D721Med (cell line): ENCODE data around the gene TROAP.

Source experiments
- DNase-seq: peaks from one replicate; pipeline ENCODE4 v3.0.0; 2011; ENCODE audit warnings: low spot score; ENCODE audit not compliant: insufficient read length
- FAIRE-seq: peaks from 2 replicates; lab custom pipeline; 2011; peaks lifted over from hg19 to GRCh38; lab: Jason Lieb, UNC
- TF ChIP-seq, protein P1 (sequence below): IDR thresholded peaks from 2 replicates; pipeline ENCODE4 v1.5.1; 2012; ENCODE audit warnings: mild to moderate bottlenecking, control low read depth; ENCODE audit not compliant: insufficient read depth; ENCODE audit errors: missing control alignments

Gene TROAP

GRCh38 chr12:49288922-49289555, 34.0 kb upstream of the TROAP start:
- FAIRE-seq (no peak), DNase-seq (peak; percentile 11)
- TF ChIP-seq, protein P1, sequence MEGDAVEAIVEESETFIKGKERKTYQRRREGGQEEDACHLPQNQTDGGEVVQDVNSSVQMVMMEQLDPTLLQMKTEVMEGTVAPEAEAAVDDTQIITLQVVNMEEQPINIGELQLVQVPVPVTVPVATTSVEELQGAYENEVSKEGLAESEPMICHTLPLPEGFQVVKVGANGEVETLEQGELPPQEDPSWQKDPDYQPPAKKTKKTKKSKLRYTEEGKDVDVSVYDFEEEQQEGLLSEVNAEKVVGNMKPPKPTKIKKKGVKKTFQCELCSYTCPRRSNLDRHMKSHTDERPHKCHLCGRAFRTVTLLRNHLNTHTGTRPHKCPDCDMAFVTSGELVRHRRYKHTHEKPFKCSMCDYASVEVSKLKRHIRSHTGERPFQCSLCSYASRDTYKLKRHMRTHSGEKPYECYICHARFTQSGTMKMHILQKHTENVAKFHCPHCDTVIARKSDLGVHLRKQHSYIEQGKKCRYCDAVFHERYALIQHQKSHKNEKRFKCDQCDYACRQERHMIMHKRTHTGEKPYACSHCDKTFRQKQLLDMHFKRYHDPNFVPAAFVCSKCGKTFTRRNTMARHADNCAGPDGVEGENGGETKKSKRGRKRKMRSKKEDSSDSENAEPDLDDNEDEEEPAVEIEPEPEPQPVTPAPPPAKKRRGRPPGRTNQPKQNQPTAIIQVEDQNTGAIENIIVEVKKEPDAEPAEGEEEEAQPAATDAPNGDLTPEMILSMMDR: no peak

DNA sequence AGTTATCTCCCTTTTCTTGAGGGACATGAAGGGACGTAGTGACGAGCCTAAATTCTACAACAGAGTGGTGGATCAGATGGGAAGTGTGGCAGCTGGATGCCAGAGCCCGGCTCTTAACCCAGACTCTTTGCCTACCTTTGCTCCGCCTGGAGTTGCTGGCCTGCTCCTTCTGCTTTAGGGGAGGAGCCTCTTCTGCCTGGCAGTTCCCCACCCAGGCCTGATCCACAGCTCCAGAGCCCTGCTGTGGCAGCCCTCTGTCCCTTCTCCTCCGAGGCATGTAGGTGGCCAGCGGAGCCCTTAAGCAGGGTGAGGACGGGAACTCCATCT, 30.4 kb upstream of the TROAP start:
- TF ChIP-seq, protein P1: no peak
- FAIRE-seq (no peak), DNase-seq (no peak)

- DNase-seq (no peak), FAIRE-seq (no peak)
- TF ChIP-seq, protein P1: no peak
Measured at GRCh38 chr12:49293056-49293956, 29.7 kb upstream of the TROAP start.

DNA sequence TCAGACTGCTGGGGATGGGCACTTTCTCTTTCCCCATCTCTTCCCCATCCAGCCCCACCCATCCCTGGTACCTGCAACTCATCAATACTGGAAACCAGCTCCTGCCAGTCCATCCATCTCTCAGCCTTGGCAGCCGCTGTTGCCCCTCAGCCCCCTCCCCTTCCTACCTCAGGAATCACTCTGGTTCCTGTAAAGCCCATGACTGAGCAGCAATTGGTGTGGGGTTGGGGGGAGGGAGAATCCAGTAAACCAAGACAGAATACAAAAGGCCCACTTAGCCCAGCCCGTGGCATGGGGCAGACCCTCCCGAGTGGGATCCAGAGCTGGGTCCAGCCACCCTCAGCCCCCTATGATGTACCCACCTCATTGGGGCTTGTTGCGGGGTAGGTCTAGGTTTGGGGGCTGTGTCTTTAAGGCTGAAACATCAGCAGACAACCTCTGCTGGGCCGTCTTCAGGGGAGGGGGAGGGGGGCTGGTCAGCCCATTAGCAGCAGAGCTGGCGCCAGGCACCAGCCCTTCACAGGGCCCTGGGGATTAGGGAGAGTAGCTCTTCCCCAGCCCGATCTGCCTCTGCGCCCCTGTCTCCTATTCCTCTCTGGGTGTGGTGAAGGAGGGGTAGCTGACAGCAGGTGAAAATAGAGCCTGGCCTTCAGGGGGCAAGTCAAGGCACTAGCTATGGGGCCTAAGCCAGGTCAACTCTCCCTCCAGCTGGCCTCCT, 28.8 kb upstream of the TROAP start:
- FAIRE-seq (no peak), DNase-seq (no peak)
- TF ChIP-seq, protein P1: no peak

DNA sequence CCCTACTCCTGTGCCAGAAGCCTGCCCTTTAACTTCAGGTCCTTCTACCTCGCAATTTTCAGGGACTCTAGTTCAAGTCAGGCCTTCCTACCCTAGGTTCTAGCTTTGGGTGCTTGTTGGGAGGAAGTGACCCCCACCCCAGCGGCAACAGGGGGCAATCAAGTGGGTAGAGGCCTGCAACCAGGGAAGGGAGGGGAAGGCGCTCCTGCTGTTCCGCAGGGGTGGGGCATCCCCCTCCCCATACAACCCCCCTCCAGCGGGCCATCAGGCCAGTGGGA, 28.3 kb upstream of the TROAP start:
- no peak for DNase-seq
- FAIRE-seq: no peak
- TF ChIP-seq, protein P1: no peak

DNA sequence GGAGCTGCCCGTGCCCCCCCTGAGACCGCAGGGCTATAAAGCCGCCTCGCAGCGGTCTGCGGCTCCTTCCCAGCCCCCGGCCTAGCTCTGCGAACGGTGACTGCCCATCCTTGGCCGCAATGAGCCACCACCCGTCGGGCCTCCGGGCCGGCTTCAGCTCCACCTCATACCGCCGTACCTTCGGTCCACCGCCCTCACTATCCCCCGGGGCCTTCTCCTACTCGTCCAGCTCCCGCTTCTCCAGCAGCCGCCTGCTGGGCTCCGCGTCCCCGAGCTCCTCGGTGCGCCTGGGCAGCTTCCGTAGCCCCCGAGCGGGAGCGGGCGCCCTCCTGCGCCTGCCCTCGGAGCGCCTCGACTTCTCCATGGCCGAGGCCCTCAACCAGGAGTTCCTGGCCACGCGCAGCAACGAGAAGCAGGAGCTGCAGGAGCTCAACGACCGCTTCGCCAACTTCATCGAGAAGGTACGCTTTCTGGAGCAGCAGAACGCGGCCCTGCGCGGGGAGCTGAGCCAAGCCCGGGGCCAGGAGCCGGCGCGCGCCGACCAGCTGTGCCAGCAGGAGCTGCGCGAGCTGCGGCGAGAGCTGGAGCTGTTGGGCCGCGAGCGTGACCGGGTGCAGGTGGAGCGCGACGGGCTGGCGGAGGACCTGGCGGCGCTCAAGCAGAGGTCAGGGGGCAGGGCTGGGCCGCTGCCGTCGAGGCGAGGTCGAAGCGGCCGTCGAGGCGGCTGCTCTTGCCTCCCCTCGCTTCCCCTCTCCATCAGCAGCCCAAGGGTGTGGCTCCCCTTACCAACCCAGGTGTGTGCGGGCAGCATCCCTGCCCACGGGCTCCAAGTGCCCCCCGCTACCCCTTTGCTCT, 27.7 kb upstream of the TROAP start, which contains the start of gene PRPH:
Gene PRPH (plus strand): TSS at position 66 of the 855 bp plus-strand sequence. CDS start 54 bp downstream, at position 120.
- TF ChIP-seq, protein P1: no peak

More for the DNA sequence above, 27.7 kb upstream of the TROAP start, which contains the start of gene PRPH:
- FAIRE-seq (no peak), DNase-seq (no peak)
